Ascending aorta (tissue), 2 donors: Measurements from ENCODE around the gene NUMB. TPM values are rescaled to one million over a fixed set of nuclear protein-coding genes. Genes with fewer than 3 reads are reported as not detected.

Experiments
- DNase-seq, 2 donors: peaks; one replicate each; pipeline ENCODE4 v3.0.0-alpha.2; 2019; ENCODE audit warnings: low spot score in 2 of 2
- H3K27ac ChIP-seq, 2 donors: fragments of 200-600 bp; sonication (generic); one replicate each; pipeline ENCODE4 v1.5.1; 2016 to 2017; ENCODE audit warnings: mild to moderate bottlenecking in 1 of 2
- H3K27me3 ChIP-seq: fragments of 200-600 bp; sonication (generic); one replicate; pipeline ENCODE4 v1.5.1; 2017
- H3K36me3 ChIP-seq, 2 donors: fragments of 200-600 bp; sonication (generic); one replicate each; pipeline ENCODE4 v1.5.1; 2016
- H3K4me1 ChIP-seq, 2 donors: fragments of 200-600 bp; sonication (generic); one replicate each; pipeline ENCODE4 v1.5.1; 2016 to 2017; ENCODE audit warnings: mild to moderate bottlenecking in 1 of 2
- H3K4me3 ChIP-seq, 2 donors: fragments of 200-600 bp; sonication (generic); one replicate each; pipeline ENCODE4 v1.5.1; 2016 to 2017; ENCODE audit warnings: mild to moderate bottlenecking in 1 of 2
- H3K9me3 ChIP-seq, 2 donors: fragments of 200-600 bp; sonication (generic); one replicate each; pipeline ENCODE4 v1.5.1; 2016
- CTCF ChIP-seq, 3 experiments: fragments of 200-600 bp in 2 of 3; fragments of 450-650 bp in 1 of 3; sonication (generic) in 2 of 3; IDR thresholded peaks; one replicate each; pipeline ENCODE4 v1.5.1; 2016 to 2019; ENCODE audit warnings: antibody characterized with exemption in 3 of 3, mild to moderate bottlenecking in 1 of 3, moderate library complexity in 1 of 3
- intact Hi-C: fragments of 100-400 bp; cut with DNase I; formaldehyde crosslinking; loops from one replicate; pipeline ENCODE4 v1.15.1; 2023
- total RNA-seq: library from RNA; depleted of rRNA; stranded (reverse); fragments of >200 nt; gene quantifications from one replicate; pipeline ENCODE4 v1.1.0, GENCODE V29; 2016

The NUMB gene
- total RNA-seq, 1 donor from 2014 or later: 20.1 TPM

GRCh38 chr14:73443758-73444157 lies 14.6 kb downstream of the NUMB start:
- Histone ChIP-seq H3K4me1 (no peaks in the 10 kb centered on the region), H3K27ac (no peak overlapping the region), H3K36me3 (no peaks in the 10 kb centered on the region), H3K4me3 (no peak overlapping the region), H3K9me3 (no peaks in the 10 kb centered on the region), H3K27me3 (no peaks in the 10 kb centered on the region)
- intact Hi-C loops: no loop called here
- no peak for DNase-seq
- no peak for TF ChIP-seq CTCF (IDR thresholded peaks at IDR 0.05)

DNA sequence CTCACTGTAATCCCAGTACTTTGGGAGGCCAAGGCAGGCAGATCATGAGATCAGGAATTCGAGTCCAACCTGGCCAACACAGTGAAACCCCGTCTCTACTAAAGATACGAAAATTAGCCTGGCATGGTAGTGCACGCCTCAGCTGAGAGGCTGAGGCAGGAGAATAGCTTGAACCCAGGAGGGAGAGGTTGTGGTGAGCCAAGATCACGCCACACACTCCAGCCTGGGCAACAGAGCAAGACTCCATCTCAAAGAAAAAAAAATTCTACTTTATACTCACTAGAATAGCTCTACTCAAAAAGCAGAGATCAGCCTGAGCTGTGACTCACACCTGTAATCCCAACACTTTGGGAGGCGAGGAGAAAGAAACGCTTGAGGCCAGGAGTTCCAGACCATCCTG lies 17.1 kb downstream of the NUMB start:
- Histone ChIP-seq H3K4me1 (no peaks in the 10 kb centered on the region), H3K27ac (no peak overlapping the region), H3K9me3 (no peaks in the 10 kb centered on the region), H3K36me3 (no peaks in the 10 kb centered on the region), H3K27me3 (no peaks in the 10 kb centered on the region), H3K4me3 (no peak overlapping the region)
- no peak for TF ChIP-seq CTCF (IDR thresholded peaks at IDR 0.05)
- intact Hi-C loops: no loop called here
- DNase-seq: no peak

GRCh38 chr14:73438993-73439392 lies 19.4 kb downstream of the NUMB start:
- Histone ChIP-seq H3K4me1 (no peaks in the 10 kb centered on the region), H3K9me3 (no peaks in the 10 kb centered on the region), H3K27me3 (no peaks in the 10 kb centered on the region), H3K27ac (no peak overlapping the region), H3K4me3 (no peak overlapping the region), H3K36me3 (no peaks in the 10 kb centered on the region)
- no peak for TF ChIP-seq CTCF (IDR thresholded peaks at IDR 0.05)
- intact Hi-C loops: no loop called here
- DNase-seq: no peak

- Histone ChIP-seq H3K4me3 (no peak overlapping the region), H3K27me3 (no peaks in the 10 kb centered on the region), H3K36me3 (no peaks in the 10 kb centered on the region), H3K4me1 (no peaks in the 10 kb centered on the region), H3K9me3 (no peaks in the 10 kb centered on the region), H3K27ac (no peak overlapping the region)
- intact Hi-C loops: no loop called here
- TF ChIP-seq CTCF (IDR thresholded peaks at IDR 0.05): no peak
- no peak for DNase-seq
Observed at GRCh38 chr14:73437206-73437605, 21.1 kb downstream of the NUMB start.

- Histone ChIP-seq H3K36me3 (no peaks in the 10 kb centered on the region), H3K27ac (no peak overlapping the region), H3K9me3 (no peaks in the 10 kb centered on the region), H3K4me1 (peaks cover 0 to 7% of the 10 kb centered on the region in 2 donors), H3K4me3 (no peak overlapping the region), H3K27me3 (no peaks in the 10 kb centered on the region)
- intact Hi-C loops: no loop called here
- no peak for TF ChIP-seq CTCF (IDR thresholded peaks at IDR 0.05)
- DNase-seq: no peak
Observed at GRCh38 chr14:73432124-73432523, 26.2 kb downstream of the NUMB start.

- Histone ChIP-seq H3K4me1 (peaks cover 0 to 7% of the 10 kb centered on the region in 2 donors), H3K27ac (peak overlapping the region in 1 of 2 donors; percentile 18)
- intact Hi-C loops: no loop called here
Observed at GRCh38 chr14:73428353-73428824, 30.0 kb downstream of the NUMB start.

More at GRCh38 chr14:73428353-73428824, 30.0 kb downstream of the NUMB start:
- Histone ChIP-seq H3K27me3 (no peaks in the 10 kb centered on the region), H3K36me3 (no peaks in the 10 kb centered on the region), H3K9me3 (no peaks in the 10 kb centered on the region), H3K4me3 (no peak overlapping the region)
- no peak for DNase-seq
- TF ChIP-seq CTCF (IDR thresholded peaks at IDR 0.05): no peak
